Measurements from ENCODE around the gene UBN1.

UBN1 gene, protein sequence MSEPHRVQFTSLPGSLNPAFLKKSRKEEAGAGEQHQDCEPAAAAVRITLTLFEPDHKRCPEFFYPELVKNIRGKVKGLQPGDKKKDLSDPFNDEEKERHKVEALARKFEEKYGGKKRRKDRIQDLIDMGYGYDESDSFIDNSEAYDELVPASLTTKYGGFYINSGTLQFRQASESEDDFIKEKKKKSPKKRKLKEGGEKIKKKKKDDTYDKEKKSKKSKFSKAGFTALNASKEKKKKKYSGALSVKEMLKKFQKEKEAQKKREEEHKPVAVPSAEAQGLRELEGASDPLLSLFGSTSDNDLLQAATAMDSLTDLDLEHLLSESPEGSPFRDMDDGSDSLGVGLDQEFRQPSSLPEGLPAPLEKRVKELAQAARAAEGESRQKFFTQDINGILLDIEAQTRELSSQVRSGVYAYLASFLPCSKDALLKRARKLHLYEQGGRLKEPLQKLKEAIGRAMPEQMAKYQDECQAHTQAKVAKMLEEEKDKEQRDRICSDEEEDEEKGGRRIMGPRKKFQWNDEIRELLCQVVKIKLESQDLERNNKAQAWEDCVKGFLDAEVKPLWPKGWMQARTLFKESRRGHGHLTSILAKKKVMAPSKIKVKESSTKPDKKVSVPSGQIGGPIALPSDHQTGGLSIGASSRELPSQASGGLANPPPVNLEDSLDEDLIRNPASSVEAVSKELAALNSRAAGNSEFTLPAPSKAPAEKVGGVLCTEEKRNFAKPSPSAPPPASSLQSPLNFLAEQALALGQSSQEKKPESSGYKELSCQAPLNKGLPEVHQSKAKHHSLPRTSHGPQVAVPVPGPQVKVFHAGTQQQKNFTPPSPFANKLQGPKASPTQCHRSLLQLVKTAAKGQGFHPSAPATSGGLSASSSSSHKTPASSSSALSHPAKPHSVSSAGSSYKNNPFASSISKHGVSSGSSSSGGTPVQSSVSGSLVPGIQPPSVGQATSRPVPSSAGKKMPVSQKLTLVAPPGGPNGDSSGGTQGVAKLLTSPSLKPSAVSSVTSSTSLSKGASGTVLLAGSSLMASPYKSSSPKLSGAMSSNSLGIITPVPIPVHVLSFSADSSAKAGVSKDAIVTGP (N-terminal part only)

DNA sequence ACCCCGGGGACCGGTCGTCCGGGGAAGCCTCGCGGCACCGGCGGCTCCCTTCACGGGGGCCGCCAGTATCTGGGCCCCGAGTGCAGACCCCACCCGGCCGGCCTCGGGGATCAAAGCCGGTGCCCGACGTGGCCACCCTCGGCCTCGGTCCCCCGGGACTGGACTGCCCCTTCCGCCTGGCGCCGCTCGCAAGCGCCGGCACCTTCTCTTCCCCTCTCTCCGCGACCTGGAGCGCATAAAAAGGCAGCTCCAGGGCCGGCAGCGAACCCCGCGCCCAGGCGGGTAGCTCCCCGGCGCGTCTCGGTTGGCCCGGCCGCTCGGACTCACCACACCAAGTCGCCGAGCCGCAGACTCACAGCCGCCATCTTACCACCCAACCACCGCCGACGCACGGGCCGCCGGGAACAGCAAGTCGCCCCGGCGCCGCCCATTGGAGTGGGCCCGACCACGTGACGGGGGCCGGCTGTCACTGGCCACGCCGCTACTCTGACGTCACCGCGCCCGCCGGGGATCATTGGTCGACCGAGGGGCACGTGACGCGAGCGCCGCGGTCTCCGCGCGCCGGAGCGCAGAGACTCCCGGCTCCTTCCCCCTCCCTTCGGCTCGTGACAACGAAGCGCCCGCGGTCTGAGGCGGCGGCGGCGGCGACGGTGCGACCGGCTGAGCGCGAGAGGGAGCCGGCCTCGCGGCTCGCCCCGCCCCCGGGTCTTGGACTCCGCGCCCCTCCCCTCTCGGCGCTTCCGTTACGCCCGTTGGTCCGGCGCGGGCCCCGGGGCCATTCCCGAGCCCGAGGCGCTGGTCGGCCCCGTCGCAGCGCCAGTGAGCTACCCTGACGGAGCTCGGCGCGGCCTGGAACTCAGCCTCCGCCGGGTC lies at the start of gene UBN1, which contains the start of gene GLYR1:
Gene UBN1 (plus strand): TSS at position 581 of the 873 bp plus-strand sequence. CDS start 5,437 bp downstream, outside the sequence.
Gene GLYR1 (minus strand): TSS at position 388 of the 873 bp plus-strand sequence. CDS start 23 bp downstream, at position 365.
- TF ChIP-seq, protein P1, sequence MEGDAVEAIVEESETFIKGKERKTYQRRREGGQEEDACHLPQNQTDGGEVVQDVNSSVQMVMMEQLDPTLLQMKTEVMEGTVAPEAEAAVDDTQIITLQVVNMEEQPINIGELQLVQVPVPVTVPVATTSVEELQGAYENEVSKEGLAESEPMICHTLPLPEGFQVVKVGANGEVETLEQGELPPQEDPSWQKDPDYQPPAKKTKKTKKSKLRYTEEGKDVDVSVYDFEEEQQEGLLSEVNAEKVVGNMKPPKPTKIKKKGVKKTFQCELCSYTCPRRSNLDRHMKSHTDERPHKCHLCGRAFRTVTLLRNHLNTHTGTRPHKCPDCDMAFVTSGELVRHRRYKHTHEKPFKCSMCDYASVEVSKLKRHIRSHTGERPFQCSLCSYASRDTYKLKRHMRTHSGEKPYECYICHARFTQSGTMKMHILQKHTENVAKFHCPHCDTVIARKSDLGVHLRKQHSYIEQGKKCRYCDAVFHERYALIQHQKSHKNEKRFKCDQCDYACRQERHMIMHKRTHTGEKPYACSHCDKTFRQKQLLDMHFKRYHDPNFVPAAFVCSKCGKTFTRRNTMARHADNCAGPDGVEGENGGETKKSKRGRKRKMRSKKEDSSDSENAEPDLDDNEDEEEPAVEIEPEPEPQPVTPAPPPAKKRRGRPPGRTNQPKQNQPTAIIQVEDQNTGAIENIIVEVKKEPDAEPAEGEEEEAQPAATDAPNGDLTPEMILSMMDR (IDR thresholded peaks at IDR 0.05), result peak; percentile 40
- H3K4me3 ChIP-seq (ENCODE audit: low read depth in 1 of 2, low read length in 1 of 2), result peak within 1 kb of the TSS; percentile 95 to 99
- H3K9me3 ChIP-seq, result no peaks in the 10 kb centered on the region
- peaks cover 42% of the 10 kb centered on the region for H3K36me3 ChIP-seq
- H3K27me3 ChIP-seq, result no peaks in the 10 kb centered on the region
- peak within 1 kb of the TSS; percentile 99 for H3K27ac ChIP-seq
- peaks cover 57 to 58% of the 10 kb centered on the region in 2 experiments for H3K4me1 ChIP-seq (ENCODE audit: control insufficient read depth in 1 of 2, insufficient read depth in 1 of 2, low read depth in 1 of 2, low read length in 1 of 2)

DNA sequence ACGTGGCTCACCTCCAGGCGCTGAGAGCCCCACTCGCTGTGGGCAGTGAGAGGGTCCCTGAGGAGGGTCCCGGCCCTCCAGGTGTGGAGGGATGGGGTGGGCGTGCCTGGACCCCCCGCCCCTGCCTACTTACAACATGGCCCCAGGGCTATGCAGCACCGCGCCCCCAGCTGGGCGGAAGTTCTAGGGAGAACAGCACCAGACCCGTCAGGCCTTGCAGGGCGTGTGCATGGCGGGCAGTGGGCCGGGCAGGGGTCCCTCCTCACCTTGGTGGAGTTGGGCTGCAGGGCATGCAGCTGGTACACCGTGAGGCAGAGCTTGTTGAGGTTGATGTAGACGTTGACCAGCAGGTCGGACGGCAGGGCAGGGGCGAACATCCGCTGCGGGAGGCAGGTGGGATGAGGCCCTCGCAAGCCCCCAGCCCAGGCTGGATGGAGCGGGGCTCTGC lies 49.5 kb upstream of the UBN1 start:
- no peaks in the 10 kb centered on the region for H3K27me3 ChIP-seq
- H3K9me3 ChIP-seq, result no peaks in the 10 kb centered on the region
- no peak overlapping the region for H3K27ac ChIP-seq
- peaks cover 54% of the 10 kb centered on the region for H3K36me3 ChIP-seq
- H3K4me1 ChIP-seq (ENCODE audit: control insufficient read depth in 1 of 2, insufficient read depth in 1 of 2, low read depth in 1 of 2, low read length in 1 of 2), result peaks cover 21 to 22% of the 10 kb centered on the region in 2 experiments
- H3K4me3 ChIP-seq (ENCODE audit: low read depth in 1 of 2, low read length in 1 of 2), result no peak overlapping the region
- TF ChIP-seq, protein P1 (IDR thresholded peaks at IDR 0.05), result no peak

DNA sequence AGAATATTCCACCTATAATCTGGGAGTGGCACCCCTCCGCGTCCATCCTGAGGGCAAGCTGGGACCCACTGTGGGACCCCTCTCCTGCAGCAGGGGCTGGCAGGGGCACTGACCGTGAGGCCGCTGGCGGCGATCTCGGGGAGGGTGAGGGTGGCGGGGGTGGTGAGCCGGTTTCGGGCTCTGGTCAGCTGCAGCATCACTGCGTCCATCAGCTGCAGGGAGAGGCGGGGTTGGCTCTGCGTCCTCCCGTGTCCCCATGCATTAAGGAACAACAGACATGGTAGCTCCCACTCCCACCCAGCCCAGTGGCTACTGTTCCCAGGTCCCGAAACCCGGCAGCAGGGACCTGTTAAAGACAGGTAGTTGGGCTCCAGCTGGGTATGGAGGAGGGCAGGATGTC lies 48.8 kb upstream of the UBN1 start:
- TF ChIP-seq, protein P1 (IDR thresholded peaks at IDR 0.05), result no peak
- Histone ChIP-seq H3K4me1 (ENCODE audit: control insufficient read depth in 1 of 2, insufficient read depth in 1 of 2, low read depth in 1 of 2, low read length in 1 of 2) (peaks cover 28% of the 10 kb centered on the region in 2 experiments), H3K36me3 (peaks cover 54% of the 10 kb centered on the region), H3K4me3 (ENCODE audit: low read depth in 1 of 2, low read length in 1 of 2) (no peak overlapping the region), H3K27me3 (no peaks in the 10 kb centered on the region), H3K9me3 (no peaks in the 10 kb centered on the region), H3K27ac (no peak overlapping the region)

DNA sequence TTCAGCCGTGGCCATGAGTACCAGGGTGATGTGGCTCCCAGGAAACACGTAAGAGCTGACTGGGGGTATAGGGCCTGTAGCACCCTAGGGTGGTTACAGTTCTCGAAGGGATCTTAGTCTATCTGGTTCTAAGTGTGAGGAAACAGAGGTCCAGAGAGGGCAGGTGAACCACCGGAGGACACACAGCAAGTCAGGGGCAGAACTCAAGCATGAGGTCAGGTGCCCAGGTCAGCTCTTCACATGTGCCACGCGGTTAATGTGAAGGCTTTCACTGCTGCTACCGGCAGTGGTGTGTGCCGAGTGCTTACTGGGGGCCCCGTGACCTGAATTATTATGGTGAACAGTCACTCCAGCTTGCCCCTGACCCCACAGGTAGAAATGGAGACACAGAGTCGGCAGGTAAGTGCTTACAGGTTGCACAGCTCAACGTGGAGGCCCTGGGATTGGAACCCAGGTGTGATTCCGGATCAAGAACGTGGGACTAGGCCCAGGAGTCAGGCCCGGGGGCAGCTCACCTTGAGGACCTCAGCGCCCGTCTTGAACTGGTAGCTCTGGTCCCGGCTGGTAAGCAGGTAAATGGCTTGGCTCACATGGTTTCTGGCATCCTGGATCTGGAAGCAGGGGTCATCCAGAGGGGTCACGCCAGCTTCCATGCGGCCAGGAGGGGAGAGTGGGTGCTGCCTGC lies 48.0 kb upstream of the UBN1 start:
- Histone ChIP-seq H3K36me3 (peaks cover 60% of the 10 kb centered on the region), H3K4me1 (ENCODE audit: control insufficient read depth in 1 of 2, insufficient read depth in 1 of 2, low read depth in 1 of 2, low read length in 1 of 2) (peaks cover 33 to 37% of the 10 kb centered on the region in 2 experiments), H3K27ac (no peak overlapping the region), H3K4me3 (ENCODE audit: low read depth in 1 of 2, low read length in 1 of 2) (no peak overlapping the region), H3K9me3 (no peaks in the 10 kb centered on the region), H3K27me3 (no peaks in the 10 kb centered on the region)
- TF ChIP-seq, protein P1 (IDR thresholded peaks at IDR 0.05), result no peak
